Cardiac septum (tissue), 1 donor: ENCODE measurements around the gene RPS3. TPM values are rescaled to one million over a fixed set of nuclear protein-coding genes. Genes with fewer than 3 reads are reported as not detected.
A peak's percentile ranks its signal among the peaks of the same experiment; 100 is the strongest.
"Not testable (repeated sequence)": the region's sequence is repeated elsewhere in the genome, so short reads cannot be mapped to it uniquely, and the experiment has no call there.

Experiments
- DNase-seq: peaks from one replicate; pipeline ENCODE4 v3.0.0-alpha.2; 2020; ENCODE audit warnings: low spot score
- intact Hi-C: fragments of 100-400 bp; cut with DNase I; formaldehyde crosslinking; loops from one replicate; pipeline ENCODE4 v1.14.0; 2022
- total RNA-seq: library from RNA; stranded (reverse); fragmentation: NEBNext Ultra II Directional; extraction: Animal tissue kit (Norgen Biotek cat#: 25700); gene quantifications from one replicate; pipeline ENCODE4 v1.2.1, GENCODE V29; 2021
- donor health status: DM: no; HTN: no; CAD: no.

RPS3 gene
- total RNA-seq, 1 donor from 2014 or later = 717 TPM

GRCh38 chr11:75403983-75404658 lies 4.8 kb downstream of the RPS3 start:
- intact Hi-C loops = loop anchor here (5.0 kb wide), 1 partner anchor 43 kb away; no protein-coding TSS in a partner anchor
- DNase-seq = peak; percentile 17

- DNase-seq = peak; percentile 17
- intact Hi-C loops = no loop called here
These were observed 7.0 kb downstream of the RPS3 start for GRCh38 chr11:75406338-75406777.

GRCh38 chr11:75408957-75409219 lies 9.6 kb downstream of the RPS3 start:
- intact Hi-C loops = no loop called here
- DNase-seq = no peak

GRCh38 chr11:75409971-75410370 lies 10.7 kb downstream of the RPS3 start:
- intact Hi-C loops, DNase-seq: not testable (repeated sequence)

- intact Hi-C loops, DNase-seq: not testable (repeated sequence)
These were observed 13.8 kb downstream of the RPS3 start for GRCh38 chr11:75413146-75413545.

GRCh38 chr11:75413864-75414263 lies 14.5 kb downstream of the RPS3 start:
- peak; percentile 7 for DNase-seq
- intact Hi-C loops = no loop called here

GRCh38 chr11:75420224-75421034 lies 21.1 kb downstream of the RPS3 start:
- DNase-seq = no peak
- intact Hi-C loops = no loop called here

GRCh38 chr11:75421035-75421602 lies 21.8 kb downstream of the RPS3 start:
- DNase-seq = no peak
- intact Hi-C loops = no loop called here

GRCh38 chr11:75421902-75422247 lies 22.6 kb downstream of the RPS3 start:
- intact Hi-C loops = no loop called here

GRCh38 chr11:75422248-75423231 lies 23.2 kb downstream of the RPS3 start:
- intact Hi-C loops = no loop called here
- no peak for DNase-seq

More at GRCh38 chr11:75421902-75422247, 22.6 kb downstream of the RPS3 start:
- no peak for DNase-seq

- DNase-seq = no peak
- intact Hi-C loops = no loop called here
These were observed 24.4 kb downstream of the RPS3 start for GRCh38 chr11:75423721-75424120.

GRCh38 chr11:75424396-75424795 lies 25.1 kb downstream of the RPS3 start:
- DNase-seq = no peak
- intact Hi-C loops = no loop called here

GRCh38 chr11:75425422-75425821 lies 26.1 kb downstream of the RPS3 start:
- no peak for DNase-seq
- intact Hi-C loops = no loop called here

GRCh38 chr11:75426720-75427086 lies 27.4 kb downstream of the RPS3 start:
- no peak for DNase-seq
- intact Hi-C loops = no loop called here

- DNase-seq = no peak
- intact Hi-C loops = no loop called here
These were observed 27.9 kb downstream of the RPS3 start for GRCh38 chr11:75427181-75427580.

GRCh38 chr11:75428281-75428724 lies 29.0 kb downstream of the RPS3 start:
- intact Hi-C loops = no loop called here

GRCh38 chr11:75428989-75429640 lies 29.8 kb downstream of the RPS3 start:
- no peak for DNase-seq
- intact Hi-C loops = no loop called here

More at GRCh38 chr11:75428281-75428724, 29.0 kb downstream of the RPS3 start:
- DNase-seq = peak; percentile 93

- no peak for DNase-seq
- intact Hi-C loops = no loop called here
These were observed 30.3 kb downstream of the RPS3 start for GRCh38 chr11:75429641-75429901.

- intact Hi-C loops = no loop called here
These were observed 30.8 kb downstream of the RPS3 start for GRCh38 chr11:75429902-75430713.

More at GRCh38 chr11:75429902-75430713, 30.8 kb downstream of the RPS3 start:
- DNase-seq = peak; percentile 84
